ENCODE measurements around the gene RICTOR. TPM values are rescaled to one million over a fixed set of nuclear protein-coding genes. Genes with fewer than 3 reads are reported as not detected.
A peak's percentile ranks its signal among the peaks of the same experiment; 100 is the strongest.
"Not testable (repeated sequence)": the region's sequence is repeated elsewhere in the genome, so short reads cannot be mapped to it uniquely, and the experiment has no call there.

The RICTOR gene
- total RNA-seq, 2 experiments from 2014 or later = 48.1 to 48.5 TPM

DNA sequence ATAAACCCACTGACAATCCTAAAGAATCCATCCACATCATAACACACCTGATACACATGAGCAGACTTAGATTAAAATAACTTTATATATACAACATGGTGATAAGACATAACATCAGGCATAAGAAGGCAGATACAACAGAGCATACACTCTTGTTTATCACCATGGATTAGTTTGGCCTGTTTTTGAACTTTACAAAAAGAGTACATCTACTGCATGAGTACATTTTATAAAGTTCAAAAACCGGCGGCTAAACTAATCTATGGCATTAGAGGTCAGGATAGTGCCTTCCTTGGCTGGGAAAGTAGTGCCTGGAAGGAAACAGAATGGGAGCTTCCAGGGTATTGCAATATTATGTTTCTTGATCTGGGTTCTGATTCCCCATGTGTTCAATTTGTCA is 15.1 kb downstream of the RICTOR start:
- H3K27ac Mint-ChIP-seq = peak overlapping the region; percentile 13
- no peak overlapping the region for H3K4me3 Mint-ChIP-seq
- ChIA-PET CTCF (no interaction called here), POLR2A (no interaction called here)
- H3K36me3 Mint-ChIP-seq (ENCODE audit: low read depth) = peaks cover 17% of the 10 kb centered on the region
- no peaks in the 10 kb centered on the region for H3K9me3 Mint-ChIP-seq
- H3K27me3 Mint-ChIP-seq = no peaks in the 10 kb centered on the region
- no peak for DNase-seq
- peaks cover 36% of the 10 kb centered on the region for H3K4me1 Mint-ChIP-seq

DNA sequence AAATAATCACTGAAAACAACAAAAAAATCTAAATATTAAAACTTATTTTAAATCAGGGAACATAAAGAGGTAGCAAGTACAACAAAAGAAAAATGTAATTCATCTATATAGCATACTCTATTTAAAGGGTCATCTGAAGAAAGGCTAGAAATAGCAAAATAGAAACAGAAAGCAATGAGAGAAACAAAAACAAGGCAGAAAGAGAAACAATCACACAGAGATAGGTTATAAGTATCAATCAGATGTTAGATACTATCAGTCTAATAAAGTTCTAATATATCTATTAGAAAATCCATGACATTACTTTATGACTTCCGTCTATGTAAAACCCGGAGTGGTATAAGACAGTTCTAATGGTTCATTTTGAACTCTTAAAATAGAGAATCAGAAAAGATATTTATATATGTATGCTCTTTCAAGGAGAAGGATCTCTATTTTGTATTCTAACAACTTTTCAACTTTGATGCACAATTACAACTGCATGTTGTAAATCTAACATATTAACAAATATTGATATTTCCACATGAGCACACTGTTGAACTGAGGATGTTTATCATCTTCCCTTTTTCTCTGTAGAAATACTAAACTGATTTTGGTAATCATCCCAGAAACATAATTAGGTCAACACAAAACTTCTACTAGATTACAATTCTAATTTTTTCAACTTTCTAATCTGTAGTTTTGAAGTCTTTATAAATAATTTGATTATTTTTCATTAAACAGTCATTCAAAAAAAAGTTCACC is 15.8 kb downstream of the RICTOR start:
- H3K36me3 Mint-ChIP-seq (ENCODE audit: low read depth) = peaks cover 17% of the 10 kb centered on the region
- no peaks in the 10 kb centered on the region for H3K27me3 Mint-ChIP-seq
- H3K4me1 Mint-ChIP-seq = peaks cover 34% of the 10 kb centered on the region
- peak overlapping the region; percentile 57 for H3K27ac Mint-ChIP-seq
- peak overlapping the region; percentile 70 for H3K4me3 Mint-ChIP-seq
- CTCF ChIA-PET = no interaction called here
- no peaks in the 10 kb centered on the region for H3K9me3 Mint-ChIP-seq
- POLR2A ChIA-PET = no interaction called here
- DNase-seq = no peak

DNA sequence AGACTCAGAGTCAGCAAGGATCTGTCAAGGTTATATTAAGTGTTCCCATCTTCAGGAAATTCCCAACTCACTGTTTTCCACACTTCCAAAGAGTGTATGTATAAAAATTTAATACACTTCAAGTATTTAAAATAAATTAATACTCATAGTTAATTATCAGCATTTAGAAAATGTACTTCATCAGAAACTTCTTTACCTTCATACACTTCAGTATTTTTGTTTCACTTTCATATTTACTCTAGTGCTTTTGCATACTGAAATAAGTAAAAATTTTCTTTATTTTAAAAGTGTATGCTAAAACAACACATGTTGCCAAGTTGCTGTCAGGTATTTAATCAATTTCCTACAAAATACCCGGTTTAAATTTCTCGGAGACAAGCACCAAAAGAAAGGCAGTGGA is 16.5 kb downstream of the RICTOR start:
- H3K9me3 Mint-ChIP-seq = no peaks in the 10 kb centered on the region
- peak overlapping the region; percentile 70 for H3K4me3 Mint-ChIP-seq
- H3K4me1 Mint-ChIP-seq = peaks cover 29% of the 10 kb centered on the region
- no peak for DNase-seq
- peaks cover 17% of the 10 kb centered on the region for H3K36me3 Mint-ChIP-seq (ENCODE audit: low read depth)
- CTCF ChIA-PET = no interaction called here
- H3K27me3 Mint-ChIP-seq = no peaks in the 10 kb centered on the region
- POLR2A ChIA-PET = no interaction called here
- peak overlapping the region; percentile 57 for H3K27ac Mint-ChIP-seq

DNA sequence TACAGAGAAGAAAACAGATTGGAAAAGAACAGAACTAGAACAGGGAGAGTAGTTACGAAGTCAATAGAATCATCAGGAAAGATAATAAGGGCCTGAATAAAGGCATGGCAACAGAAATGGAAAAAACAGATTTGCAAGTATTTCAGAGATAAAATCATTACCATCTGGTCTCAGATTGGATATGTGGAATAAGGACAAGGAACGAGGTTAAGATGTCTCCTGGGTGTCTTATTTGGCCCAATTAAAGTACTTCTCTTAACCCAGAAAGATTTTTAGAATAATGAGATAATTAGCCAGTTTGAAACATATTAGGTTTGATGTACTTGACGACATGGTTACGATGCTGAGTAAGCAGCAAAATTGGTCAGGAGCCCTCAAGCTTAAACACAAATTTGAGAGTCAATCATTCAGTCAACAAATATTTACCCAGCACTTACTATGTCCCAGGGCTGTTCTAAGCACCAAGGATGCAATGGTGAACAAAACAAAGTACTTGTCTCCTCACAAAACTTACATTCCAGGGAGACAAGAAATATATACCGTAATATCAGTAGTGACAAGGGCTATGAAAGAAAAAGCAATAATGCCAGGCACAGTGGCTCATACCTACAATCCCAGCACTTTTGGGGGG is 18.3 kb downstream of the RICTOR start:
- Mint-ChIP-seq H3K27me3 (no peaks in the 10 kb centered on the region), H3K4me1 (peaks cover 27% of the 10 kb centered on the region), H3K27ac (no peak overlapping the region), H3K9me3 (no peaks in the 10 kb centered on the region), H3K36me3 (ENCODE audit: low read depth) (peaks cover 18% of the 10 kb centered on the region), H3K4me3 (no peak overlapping the region)
- POLR2A ChIA-PET = no interaction called here
- DNase-seq = no peak
- CTCF ChIA-PET = no interaction called here

DNA sequence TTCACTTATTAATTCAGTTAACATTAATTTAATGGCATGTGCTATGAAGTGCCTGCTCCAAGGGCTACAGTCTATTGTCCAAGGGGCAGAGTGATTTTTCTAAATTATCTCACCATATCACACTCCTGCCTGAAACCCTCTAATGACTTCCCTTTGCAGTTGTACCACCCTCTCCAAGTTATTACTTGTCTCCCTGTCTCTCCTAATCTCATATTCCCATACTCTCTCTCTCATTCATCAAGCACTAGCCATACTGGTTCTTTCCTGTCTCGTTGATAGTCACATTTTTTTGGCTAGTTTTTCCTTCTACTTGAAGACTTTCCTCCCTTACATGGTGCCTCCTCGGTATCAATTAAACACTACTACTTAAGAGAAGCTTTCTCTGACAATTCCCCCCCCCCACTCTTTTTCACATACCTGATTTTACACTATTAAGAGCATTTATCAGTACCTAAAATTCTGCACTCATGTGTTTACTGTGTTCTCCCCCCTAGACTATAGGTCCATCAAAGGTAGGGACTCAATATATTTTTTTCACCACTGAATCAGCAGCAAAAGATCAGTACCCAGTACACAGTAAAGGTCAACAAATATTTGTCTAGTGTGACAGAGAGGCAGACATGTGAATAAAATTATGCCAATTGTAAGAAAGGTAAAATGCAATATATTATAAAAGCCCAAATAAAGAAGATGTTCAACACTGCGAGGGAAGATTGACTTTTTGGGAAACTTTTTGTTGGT is 19.0 kb downstream of the RICTOR start:
- H3K36me3 Mint-ChIP-seq (ENCODE audit: low read depth) = peaks cover 23% of the 10 kb centered on the region
- no peak overlapping the region for H3K27ac Mint-ChIP-seq
- CTCF ChIA-PET = interaction anchor here (0.6 kb wide), 1 partner anchor 9 kb away, joined by 3 read pairs; no protein-coding TSS in a partner anchor
- DNase-seq = no peak
- POLR2A ChIA-PET = no interaction called here
- H3K27me3 Mint-ChIP-seq = no peaks in the 10 kb centered on the region
- H3K4me3 Mint-ChIP-seq = no peak overlapping the region
- peaks cover 28% of the 10 kb centered on the region for H3K4me1 Mint-ChIP-seq
- H3K9me3 Mint-ChIP-seq = no peaks in the 10 kb centered on the region

DNA sequence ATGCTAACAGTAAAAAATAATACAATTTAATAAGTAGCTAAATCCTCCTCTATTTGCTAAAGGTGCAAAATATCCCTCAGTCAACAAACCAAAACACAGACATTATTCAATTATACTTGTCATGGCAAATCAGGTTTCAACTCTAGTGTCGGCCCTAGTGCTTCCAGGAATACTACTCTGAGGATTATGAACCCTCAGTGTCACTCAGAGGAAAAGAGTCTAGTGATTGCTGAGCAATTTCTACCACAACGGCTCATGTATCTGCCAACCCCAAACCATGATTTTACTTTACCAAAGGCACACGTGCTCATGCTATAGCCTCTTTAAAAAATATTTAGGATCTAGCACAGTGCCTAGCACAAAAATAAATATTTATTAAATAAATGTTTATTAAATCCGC is 21.0 kb downstream of the RICTOR start:
- no peaks in the 10 kb centered on the region for H3K9me3 Mint-ChIP-seq
- POLR2A ChIA-PET = no interaction called here
- CTCF ChIA-PET = no interaction called here
- peaks cover 21% of the 10 kb centered on the region for H3K4me1 Mint-ChIP-seq
- H3K36me3 Mint-ChIP-seq (ENCODE audit: low read depth) = peaks cover 37% of the 10 kb centered on the region
- DNase-seq = no peak
- no peak overlapping the region for H3K27ac Mint-ChIP-seq
- H3K4me3 Mint-ChIP-seq = no peak overlapping the region
- no peaks in the 10 kb centered on the region for H3K27me3 Mint-ChIP-seq

DNA sequence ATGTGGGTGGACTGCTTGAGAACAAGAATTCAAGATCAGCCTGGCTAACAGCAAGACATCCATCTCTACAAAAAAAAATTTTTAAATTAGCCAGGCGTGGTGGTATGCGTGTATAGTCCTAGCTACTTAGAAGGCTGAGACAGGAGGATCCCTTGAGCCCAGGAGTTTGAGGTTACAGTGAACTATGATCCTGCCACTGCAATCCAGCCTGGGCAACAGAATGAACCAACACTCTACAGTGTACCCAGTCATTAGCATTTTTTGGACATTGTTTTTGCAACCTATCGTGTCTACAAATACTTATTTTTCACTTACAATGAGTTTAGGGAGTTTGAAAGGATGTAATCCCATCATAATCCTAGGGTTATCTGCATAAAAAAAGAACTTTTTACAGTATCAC is 22.1 kb downstream of the RICTOR start:
- H3K27ac Mint-ChIP-seq = no peak overlapping the region
- H3K9me3 Mint-ChIP-seq = no peaks in the 10 kb centered on the region
- ChIA-PET POLR2A (no interaction called here), CTCF (interaction anchor here (0.6 kb wide), 1 partner anchor 208 kb away, joined by 3 read pairs; no protein-coding TSS in a partner anchor)
- DNase-seq = no peak
- H3K4me1 Mint-ChIP-seq = peaks cover 17% of the 10 kb centered on the region
- no peak overlapping the region for H3K4me3 Mint-ChIP-seq
- H3K27me3 Mint-ChIP-seq = no peaks in the 10 kb centered on the region
- peaks cover 37% of the 10 kb centered on the region for H3K36me3 Mint-ChIP-seq (ENCODE audit: low read depth)

DNA sequence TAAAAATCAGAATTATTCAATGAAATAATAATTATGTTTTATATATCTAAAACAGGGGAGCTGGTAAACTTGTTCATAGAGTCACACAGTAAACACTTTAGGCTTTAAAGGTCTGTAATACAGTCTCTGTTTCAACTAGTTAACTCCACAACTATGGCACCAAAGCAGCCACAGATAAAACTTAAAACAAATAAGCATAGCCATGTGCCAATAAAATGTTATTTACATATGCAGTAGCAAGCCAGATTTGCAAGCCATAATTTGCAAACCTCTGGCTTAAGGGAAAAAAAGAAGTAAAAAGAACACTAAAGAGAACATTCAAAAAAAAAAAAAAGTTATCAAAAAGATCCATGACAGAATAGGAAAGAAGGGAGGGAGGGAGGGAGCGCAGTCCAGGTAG is 24.9 kb downstream of the RICTOR start:
- H3K4me3 Mint-ChIP-seq = no peak overlapping the region
- H3K27ac Mint-ChIP-seq = no peak overlapping the region
- H3K4me1 Mint-ChIP-seq = peaks cover 12% of the 10 kb centered on the region
- ChIA-PET POLR2A (interaction anchor here (0.6 kb wide), 1 partner anchor 19 kb away, joined by 3 read pairs; no protein-coding TSS in a partner anchor), CTCF (interaction anchor here (0.7 kb wide), 1 partner anchor 31 kb away, joined by 3 read pairs; no protein-coding TSS in a partner anchor)
- DNase-seq = no peak
- H3K27me3 Mint-ChIP-seq = no peaks in the 10 kb centered on the region
- H3K36me3 Mint-ChIP-seq (ENCODE audit: low read depth) = peaks cover 25% of the 10 kb centered on the region
- H3K9me3 Mint-ChIP-seq = no peaks in the 10 kb centered on the region

DNA sequence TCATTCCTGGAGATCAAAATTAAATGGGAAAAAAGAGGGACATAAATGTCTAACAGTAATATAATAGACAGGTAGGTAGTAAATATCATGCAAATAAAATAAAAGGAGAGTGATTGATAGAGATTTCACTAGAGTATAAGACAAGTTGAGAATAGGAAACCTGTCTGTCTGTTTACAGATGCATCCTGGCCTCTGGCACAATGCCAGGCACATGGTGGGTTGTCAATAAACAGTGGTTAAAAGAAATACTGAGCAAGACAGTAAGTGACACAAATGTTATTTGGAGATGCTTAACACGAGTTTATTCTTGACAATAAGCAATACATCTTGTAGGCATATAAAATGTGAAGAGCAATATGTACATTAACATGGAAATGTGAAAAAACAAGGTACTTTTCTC is 33.3 kb downstream of the RICTOR start:
- POLR2A ChIA-PET = no interaction called here
- H3K27ac Mint-ChIP-seq = no peak overlapping the region
- peaks cover 44% of the 10 kb centered on the region for H3K36me3 Mint-ChIP-seq (ENCODE audit: low read depth)
- H3K4me1 Mint-ChIP-seq = peaks cover 6% of the 10 kb centered on the region
- H3K27me3 Mint-ChIP-seq = no peaks in the 10 kb centered on the region
- H3K9me3 Mint-ChIP-seq = peaks cover 11% of the 10 kb centered on the region
- H3K4me3 Mint-ChIP-seq = no peak overlapping the region
- DNase-seq = no peak
- CTCF ChIA-PET = no interaction called here

DNA sequence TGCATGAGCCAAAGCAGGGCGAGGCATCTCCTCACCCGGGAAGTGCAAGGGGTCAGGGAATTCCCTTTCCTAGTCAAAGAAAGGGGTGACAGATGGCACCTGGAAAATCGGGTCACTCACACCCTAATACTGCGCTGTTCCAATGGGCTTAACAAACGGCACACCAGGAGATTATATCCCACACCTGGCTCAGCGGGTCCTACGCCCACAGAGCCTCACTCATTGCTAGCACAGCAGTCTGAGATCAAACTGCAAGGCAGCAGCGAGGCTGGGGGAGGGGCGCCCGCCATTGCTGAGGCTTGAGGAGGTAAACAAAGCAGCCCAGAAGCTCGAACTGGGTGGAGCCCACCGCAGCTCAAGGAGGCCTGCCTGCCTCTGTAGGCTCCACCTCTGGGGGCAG is 39.7 kb downstream of the RICTOR start:
- Mint-ChIP-seq H3K4me1 (peaks cover 12% of the 10 kb centered on the region), H3K36me3 (ENCODE audit: low read depth) (peaks cover 42% of the 10 kb centered on the region), H3K9me3 (peaks cover 12% of the 10 kb centered on the region)
- H3K27ac Mint-ChIP-seq, POLR2A ChIA-PET, H3K4me3 Mint-ChIP-seq, CTCF ChIA-PET, DNase-seq, H3K27me3 Mint-ChIP-seq: not testable (repeated sequence)

DNA sequence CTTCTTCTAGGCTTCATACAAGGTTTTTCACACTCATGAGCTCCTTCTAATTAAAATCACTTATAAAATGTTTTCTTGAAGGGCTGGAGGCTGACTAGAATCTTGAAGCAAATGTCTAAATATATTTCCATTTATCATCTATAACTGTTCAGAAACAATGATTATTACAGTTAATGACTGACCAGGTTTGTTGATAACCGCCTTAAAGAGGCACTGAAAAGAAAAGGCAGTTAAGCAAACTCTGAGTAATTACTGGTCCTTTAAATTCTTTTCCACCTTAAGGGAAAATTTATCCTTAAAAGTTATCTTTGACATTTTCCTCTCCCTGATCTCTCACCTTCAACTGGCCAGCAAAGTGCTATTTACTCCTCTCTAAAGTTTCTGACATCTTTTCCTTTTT is 43.2 kb downstream of the RICTOR start:
- no peak overlapping the region for H3K27ac Mint-ChIP-seq
- CTCF ChIA-PET = no interaction called here
- H3K4me1 Mint-ChIP-seq = peaks cover 10% of the 10 kb centered on the region
- POLR2A ChIA-PET = no interaction called here
- H3K36me3 Mint-ChIP-seq (ENCODE audit: low read depth) = peaks cover 49% of the 10 kb centered on the region
- no peak overlapping the region for H3K4me3 Mint-ChIP-seq
- H3K27me3 Mint-ChIP-seq = no peaks in the 10 kb centered on the region
- peaks cover 20% of the 10 kb centered on the region for H3K9me3 Mint-ChIP-seq
- DNase-seq = no peak

DNA sequence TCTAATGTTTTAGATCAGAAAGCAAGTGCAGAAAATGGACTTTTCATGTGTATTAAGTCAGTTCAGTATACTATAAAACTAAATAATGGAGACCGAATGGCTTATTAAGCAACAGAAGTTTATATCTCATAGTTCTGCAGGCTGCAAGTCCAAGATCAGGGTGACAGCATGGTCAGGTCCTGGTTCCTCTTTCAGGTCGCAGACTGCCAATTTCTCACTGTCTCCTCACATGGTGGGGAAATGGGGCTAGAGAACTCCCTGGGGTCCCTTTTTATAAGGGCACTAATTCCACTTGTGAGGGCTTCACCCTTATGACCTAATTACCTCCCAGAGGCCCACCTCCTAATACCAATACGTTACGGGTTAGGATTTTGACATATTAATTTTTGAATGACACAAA is 48.7 kb downstream of the RICTOR start:
- Mint-ChIP-seq H3K36me3 (ENCODE audit: low read depth) (peaks cover 62% of the 10 kb centered on the region), H3K4me3 (no peak overlapping the region), H3K27me3 (no peaks in the 10 kb centered on the region), H3K9me3 (peaks cover 12% of the 10 kb centered on the region), H3K27ac (no peak overlapping the region), H3K4me1 (peaks cover 25% of the 10 kb centered on the region)
- CTCF ChIA-PET = interaction anchor here (0.6 kb wide), 1 partner anchor 457 kb away, joined by 3 read pairs; no protein-coding TSS in a partner anchor
- no peak for DNase-seq
- POLR2A ChIA-PET = no interaction called here

DNA sequence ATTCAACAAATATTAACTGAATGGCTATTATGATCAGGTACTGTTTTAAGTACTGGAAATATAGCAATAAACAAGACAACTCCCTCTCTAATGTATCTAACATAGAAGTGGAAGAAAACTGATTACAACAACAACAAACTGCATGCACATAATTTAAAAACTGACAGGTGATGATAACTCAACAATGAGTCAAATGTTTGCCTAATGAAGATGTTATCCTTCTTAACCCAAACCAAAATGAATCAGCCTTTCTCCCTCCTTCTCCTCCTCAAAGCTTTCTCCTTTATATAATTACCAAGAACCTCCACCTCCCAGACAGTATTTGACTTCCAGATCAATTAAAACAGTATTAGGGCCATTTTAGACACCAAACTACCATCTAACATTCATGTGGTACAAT is 49.3 kb downstream of the RICTOR start:
- H3K4me1 Mint-ChIP-seq = peaks cover 25% of the 10 kb centered on the region
- no peaks in the 10 kb centered on the region for H3K27me3 Mint-ChIP-seq
- H3K4me3 Mint-ChIP-seq = no peak overlapping the region
- no peak for DNase-seq
- no peak overlapping the region for H3K27ac Mint-ChIP-seq
- CTCF ChIA-PET = no interaction called here
- POLR2A ChIA-PET = no interaction called here
- H3K36me3 Mint-ChIP-seq (ENCODE audit: low read depth) = peaks cover 64% of the 10 kb centered on the region
- H3K9me3 Mint-ChIP-seq = peaks cover 11% of the 10 kb centered on the region
